ENCODE results near the gene IL12A.

DNA sequence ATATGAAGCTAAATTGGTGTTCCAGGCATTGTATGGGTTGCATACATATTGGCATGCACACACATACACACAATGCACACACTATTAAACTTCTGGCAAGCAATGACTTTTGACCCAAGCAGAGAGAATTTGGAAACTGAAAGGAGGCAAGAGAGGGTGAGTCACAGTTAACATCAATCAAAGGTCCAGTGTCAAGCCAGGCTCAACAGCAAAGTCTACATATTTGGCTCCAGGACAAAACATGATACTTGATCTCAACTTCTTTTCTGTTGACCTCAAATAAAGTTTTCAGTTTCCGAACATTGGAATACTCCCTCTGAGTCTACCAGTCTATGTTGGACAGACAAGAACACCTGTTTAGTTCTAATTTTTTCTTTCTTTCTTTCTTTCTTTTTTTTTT lies 28.3 kb downstream of the IL12A start:
- TF ChIP-seq, protein P1, sequence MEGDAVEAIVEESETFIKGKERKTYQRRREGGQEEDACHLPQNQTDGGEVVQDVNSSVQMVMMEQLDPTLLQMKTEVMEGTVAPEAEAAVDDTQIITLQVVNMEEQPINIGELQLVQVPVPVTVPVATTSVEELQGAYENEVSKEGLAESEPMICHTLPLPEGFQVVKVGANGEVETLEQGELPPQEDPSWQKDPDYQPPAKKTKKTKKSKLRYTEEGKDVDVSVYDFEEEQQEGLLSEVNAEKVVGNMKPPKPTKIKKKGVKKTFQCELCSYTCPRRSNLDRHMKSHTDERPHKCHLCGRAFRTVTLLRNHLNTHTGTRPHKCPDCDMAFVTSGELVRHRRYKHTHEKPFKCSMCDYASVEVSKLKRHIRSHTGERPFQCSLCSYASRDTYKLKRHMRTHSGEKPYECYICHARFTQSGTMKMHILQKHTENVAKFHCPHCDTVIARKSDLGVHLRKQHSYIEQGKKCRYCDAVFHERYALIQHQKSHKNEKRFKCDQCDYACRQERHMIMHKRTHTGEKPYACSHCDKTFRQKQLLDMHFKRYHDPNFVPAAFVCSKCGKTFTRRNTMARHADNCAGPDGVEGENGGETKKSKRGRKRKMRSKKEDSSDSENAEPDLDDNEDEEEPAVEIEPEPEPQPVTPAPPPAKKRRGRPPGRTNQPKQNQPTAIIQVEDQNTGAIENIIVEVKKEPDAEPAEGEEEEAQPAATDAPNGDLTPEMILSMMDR (IDR thresholded peaks at IDR 0.05; ENCODE audit: poor library complexity, severe bottlenecking) = no peak
- TF ChIP-seq EP300 (conservative IDR thresholded peaks at IDR 0.05; ENCODE audit: poor library complexity, severe bottlenecking) (no peak), EZH2 (IDR thresholded peaks at IDR 0.05; ENCODE audit: borderline replicate concordance, insufficient read depth, low read length, poor library complexity, severe bottlenecking) (no peak), RAD21 (conservative IDR thresholded peaks at IDR 0.05) (no peak), TAF1 (IDR thresholded peaks at IDR 0.05; ENCODE audit: low read depth) (no peak), POLR2AphosphoS5 (IDR thresholded peaks at IDR 0.05) (no peak), MXI1 (conservative IDR thresholded peaks at IDR 0.05; ENCODE audit: poor library complexity, severe bottlenecking) (no peak), SMC3 (conservative IDR thresholded peaks at IDR 0.05; ENCODE audit: poor library complexity) (no peak)
- TF ChIP-seq, protein P2, sequence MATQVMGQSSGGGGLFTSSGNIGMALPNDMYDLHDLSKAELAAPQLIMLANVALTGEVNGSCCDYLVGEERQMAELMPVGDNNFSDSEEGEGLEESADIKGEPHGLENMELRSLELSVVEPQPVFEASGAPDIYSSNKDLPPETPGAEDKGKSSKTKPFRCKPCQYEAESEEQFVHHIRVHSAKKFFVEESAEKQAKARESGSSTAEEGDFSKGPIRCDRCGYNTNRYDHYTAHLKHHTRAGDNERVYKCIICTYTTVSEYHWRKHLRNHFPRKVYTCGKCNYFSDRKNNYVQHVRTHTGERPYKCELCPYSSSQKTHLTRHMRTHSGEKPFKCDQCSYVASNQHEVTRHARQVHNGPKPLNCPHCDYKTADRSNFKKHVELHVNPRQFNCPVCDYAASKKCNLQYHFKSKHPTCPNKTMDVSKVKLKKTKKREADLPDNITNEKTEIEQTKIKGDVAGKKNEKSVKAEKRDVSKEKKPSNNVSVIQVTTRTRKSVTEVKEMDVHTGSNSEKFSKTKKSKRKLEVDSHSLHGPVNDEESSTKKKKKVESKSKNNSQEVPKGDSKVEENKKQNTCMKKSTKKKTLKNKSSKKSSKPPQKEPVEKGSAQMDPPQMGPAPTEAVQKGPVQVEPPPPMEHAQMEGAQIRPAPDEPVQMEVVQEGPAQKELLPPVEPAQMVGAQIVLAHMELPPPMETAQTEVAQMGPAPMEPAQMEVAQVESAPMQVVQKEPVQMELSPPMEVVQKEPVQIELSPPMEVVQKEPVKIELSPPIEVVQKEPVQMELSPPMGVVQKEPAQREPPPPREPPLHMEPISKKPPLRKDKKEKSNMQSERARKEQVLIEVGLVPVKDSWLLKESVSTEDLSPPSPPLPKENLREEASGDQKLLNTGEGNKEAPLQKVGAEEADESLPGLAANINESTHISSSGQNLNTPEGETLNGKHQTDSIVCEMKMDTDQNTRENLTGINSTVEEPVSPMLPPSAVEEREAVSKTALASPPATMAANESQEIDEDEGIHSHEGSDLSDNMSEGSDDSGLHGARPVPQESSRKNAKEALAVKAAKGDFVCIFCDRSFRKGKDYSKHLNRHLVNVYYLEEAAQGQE (IDR thresholded peaks at IDR 0.05; ENCODE audit: borderline replicate concordance) = no peak

Measured in neural cell (in vitro differentiated cells).